Osteoblast (primary cell): Measurements from ENCODE around the gene GLMN. TPM values are rescaled to one million over a fixed set of nuclear protein-coding genes. Genes with fewer than 3 reads are reported as not detected.

ENCODE experiments used
- DNase-seq: peaks from one replicate; pipeline ENCODE4 v3.0.0; 2011; ENCODE audit warnings: low spot score, mixed read lengths; ENCODE audit not compliant: insufficient read length; ENCODE audit errors: missing footprints
- H2AFZ ChIP-seq: 2 replicates; pipeline ENCODE4 v1.6.0; 2011; ENCODE audit warnings: mild to moderate bottlenecking, low read length
- H3K27ac ChIP-seq: 2 replicates; pipeline ENCODE4 v1.5.1; 2011; ENCODE audit warnings: mild to moderate bottlenecking, low read depth, low read length, moderate library complexity
- H3K27me3 ChIP-seq: 2 replicates; pipeline ENCODE4 v1.6.0; 2012; ENCODE audit warnings: mild to moderate bottlenecking, control low read depth, inconsistent platforms, low read length, moderate library complexity; ENCODE audit not compliant: insufficient read depth
- H3K36me3 ChIP-seq: 2 replicates; pipeline ENCODE4 v1.5.1; 2011; ENCODE audit warnings: mild to moderate bottlenecking, low read length, control low read depth, moderate library complexity; ENCODE audit not compliant: insufficient read depth
- H3K4me1 ChIP-seq: 2 replicates; pipeline ENCODE4 v1.5.1; 2011; ENCODE audit warnings: mild to moderate bottlenecking, low read length, control low read depth, moderate library complexity; ENCODE audit not compliant: insufficient read depth
- H3K4me2 ChIP-seq: 2 replicates; pipeline ENCODE4 v1.6.0; 2011; ENCODE audit warnings: mild to moderate bottlenecking, low read length; ENCODE audit not compliant: insufficient read depth
- H3K4me3 ChIP-seq: fragments of 200-600 bp; sonication (generic); 3 replicates; pipeline ENCODE4 v1.5.1; 2012; ENCODE audit warnings: mild to moderate bottlenecking, low read length, inconsistent platforms; ENCODE audit not compliant: insufficient read depth
- H3K79me2 ChIP-seq: 2 replicates; pipeline ENCODE4 v1.6.0; 2012; ENCODE audit warnings: mild to moderate bottlenecking, low read length, control low read depth, inconsistent platforms; ENCODE audit not compliant: insufficient read depth
- H3K9me3 ChIP-seq: 2 replicates; pipeline ENCODE4 v1.5.1; 2011; ENCODE audit warnings: low read depth, low read length, control low read depth
- H4K20me1 ChIP-seq: 2 replicates; pipeline ENCODE4 v1.6.0; 2012; ENCODE audit warnings: mild to moderate bottlenecking, low read length, control low read depth; ENCODE audit not compliant: insufficient read depth
- CTCF ChIP-seq: IDR thresholded peaks from 2 replicates; pipeline ENCODE4 v1.5.1; 2011; ENCODE audit warnings: mild to moderate bottlenecking, low read depth, low read length, moderate library complexity; ENCODE audit errors: extremely low read depth
- total RNA-seq: library from RNA; depleted of rRNA; stranded (reverse); fragments of >200 nt; gene quantifications from 2 replicates; pipeline ENCODE4 v1.2.3, GENCODE V29; 2012

Gene GLMN
- total RNA-seq, 1 donor: 10.9 TPM

- no peak overlapping the region for H3K27ac ChIP-seq
- TF ChIP-seq CTCF: no peak
- H4K20me1 ChIP-seq: no peaks in the 10 kb centered on the region
- H3K9me3 ChIP-seq: no peaks in the 10 kb centered on the region
- no peak overlapping the region for H3K4me3 ChIP-seq
- H3K4me2 ChIP-seq: no peak overlapping the region
- no peak for DNase-seq
- no peaks in the 10 kb centered on the region for H3K4me1 ChIP-seq
- H2AFZ ChIP-seq: no peak overlapping the region
- H3K27me3 ChIP-seq: no peaks in the 10 kb centered on the region
- H3K79me2 ChIP-seq: no peaks in the 10 kb centered on the region
- peaks cover 9% of the 10 kb centered on the region for H3K36me3 ChIP-seq
Observed at GRCh38 chr1:92317836-92318493, 19.2 kb upstream of the GLMN start.

- Histone ChIP-seq H3K4me1 (no peaks in the 10 kb centered on the region), H3K27me3 (no peaks in the 10 kb centered on the region), H3K9me3 (no peaks in the 10 kb centered on the region), H3K36me3 (peaks cover 15% of the 10 kb centered on the region), H3K79me2 (no peaks in the 10 kb centered on the region), H4K20me1 (no peaks in the 10 kb centered on the region), H2AFZ (no peak overlapping the region), H3K4me2 (no peak overlapping the region), H3K4me3 (no peak overlapping the region), H3K27ac (no peak overlapping the region)
- no peak for TF ChIP-seq CTCF
- DNase-seq: peak; percentile 13
Observed at GRCh38 chr1:92315766-92316599, 17.2 kb upstream of the GLMN start.

- Histone ChIP-seq H3K4me3 (no peak overlapping the region), H3K9me3 (no peaks in the 10 kb centered on the region), H3K36me3 (peaks cover 20% of the 10 kb centered on the region), H4K20me1 (no peaks in the 10 kb centered on the region), H3K27ac (no peak overlapping the region), H3K4me1 (no peaks in the 10 kb centered on the region), H3K27me3 (no peaks in the 10 kb centered on the region), H2AFZ (no peak overlapping the region), H3K4me2 (no peak overlapping the region), H3K79me2 (no peaks in the 10 kb centered on the region)
- DNase-seq: no peak
- no peak for TF ChIP-seq CTCF
Observed at GRCh38 chr1:92314024-92314423, 15.2 kb upstream of the GLMN start.

GRCh38 chr1:92310185-92310597, 11.4 kb upstream of the GLMN start:
- no peak overlapping the region for H3K4me3 ChIP-seq
- no peaks in the 10 kb centered on the region for H4K20me1 ChIP-seq
- H2AFZ ChIP-seq: no peak overlapping the region
- H3K9me3 ChIP-seq: no peaks in the 10 kb centered on the region
- peak; percentile 62 for TF ChIP-seq CTCF
- no peak for DNase-seq
- H3K27me3 ChIP-seq: no peaks in the 10 kb centered on the region
- H3K36me3 ChIP-seq: peaks cover 28% of the 10 kb centered on the region
- no peaks in the 10 kb centered on the region for H3K79me2 ChIP-seq
- no peak overlapping the region for H3K4me2 ChIP-seq
- no peak overlapping the region for H3K27ac ChIP-seq
- H3K4me1 ChIP-seq: no peaks in the 10 kb centered on the region
